ENCODE results near the gene POLK.
"Not testable (repeated sequence)": the region's sequence is repeated elsewhere in the genome, so short reads cannot be mapped to it uniquely, and the experiment has no call there.

POLK gene

DNA sequence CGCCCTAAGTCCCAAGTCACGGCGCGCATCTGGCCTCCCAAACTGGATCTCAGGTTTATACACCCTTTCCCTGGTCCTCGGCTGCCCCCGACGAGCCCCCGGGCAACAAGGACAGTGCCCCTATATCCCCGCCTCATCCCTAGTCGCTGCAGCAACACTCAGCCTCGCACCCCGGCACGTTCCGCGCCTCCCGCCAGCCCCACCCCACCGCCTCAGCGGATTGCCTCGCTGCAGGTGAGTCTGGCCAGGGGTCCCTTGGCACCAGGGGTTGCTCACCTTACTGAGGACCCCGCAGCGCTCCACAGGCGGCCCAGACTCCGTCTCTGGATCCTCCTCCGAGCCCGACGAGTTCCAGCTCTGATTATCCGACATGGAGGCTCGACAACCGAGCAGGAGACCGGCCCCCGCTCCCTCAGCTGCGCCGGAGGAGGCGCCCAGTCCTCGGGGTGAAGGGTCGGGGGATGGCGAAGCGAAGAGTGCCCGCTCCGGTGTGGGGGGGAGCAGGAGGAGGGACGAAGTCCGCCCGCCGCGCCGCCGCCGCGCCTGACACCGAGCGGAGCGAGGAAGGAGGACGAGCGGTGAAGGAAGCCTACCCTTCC is 756 bp upstream of the POLK start:
- DNase-seq, result peak; percentile 25 to 51 (median 39)

DNA sequence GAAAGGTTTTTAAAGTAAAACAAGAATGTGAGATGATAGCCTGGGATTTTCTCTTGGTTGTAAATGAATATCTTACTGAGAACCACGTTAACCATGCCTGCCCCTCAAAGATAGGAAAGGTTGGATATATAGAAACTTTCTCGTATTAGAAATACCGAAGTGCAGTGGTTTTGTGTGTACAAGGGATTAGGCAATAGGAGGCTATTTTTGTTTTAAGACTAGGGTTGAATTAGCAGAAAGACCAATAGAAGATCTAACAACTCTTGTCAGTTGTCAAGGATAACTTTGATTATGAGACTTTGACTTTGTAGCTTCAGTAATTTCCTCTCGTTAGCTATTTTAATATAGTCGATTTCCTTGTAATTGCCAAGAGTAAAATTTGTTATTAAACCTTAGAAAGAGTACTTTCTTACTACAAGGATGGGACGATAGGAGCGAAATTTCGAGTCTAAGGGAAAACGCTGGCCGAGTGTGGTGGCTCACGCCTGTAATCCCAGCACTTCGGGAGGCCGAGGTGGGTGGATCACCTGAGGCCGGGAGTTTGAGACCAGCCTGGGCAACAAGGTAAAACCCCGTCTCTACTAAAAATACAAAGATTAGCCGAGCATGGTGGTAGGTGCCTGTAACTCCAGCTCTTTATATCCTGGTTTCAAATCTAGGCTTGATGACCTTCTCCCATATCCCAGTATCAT is 838 bp downstream of the POLK start:
- no peak for DNase-seq

DNA sequence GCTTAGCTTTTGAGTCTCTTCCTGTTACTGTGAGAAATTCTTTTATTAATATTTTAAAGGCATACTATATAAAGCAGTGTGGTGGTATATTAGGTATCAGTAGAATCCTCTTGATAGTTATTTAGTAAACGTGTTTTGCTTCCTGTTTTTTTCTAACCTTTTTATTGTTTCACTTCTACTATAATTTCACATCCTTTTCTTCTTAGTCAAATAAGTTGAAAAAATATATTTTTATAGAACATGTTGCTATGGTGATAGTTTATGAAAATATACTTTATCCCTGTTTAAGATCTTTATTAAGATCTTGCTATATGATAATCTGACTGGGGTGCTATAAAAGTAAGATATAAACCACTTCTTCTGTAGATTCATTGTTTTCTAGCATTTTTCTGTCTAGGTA is 2.1 kb downstream of the POLK start:
- DNase-seq, result no peak

DNA sequence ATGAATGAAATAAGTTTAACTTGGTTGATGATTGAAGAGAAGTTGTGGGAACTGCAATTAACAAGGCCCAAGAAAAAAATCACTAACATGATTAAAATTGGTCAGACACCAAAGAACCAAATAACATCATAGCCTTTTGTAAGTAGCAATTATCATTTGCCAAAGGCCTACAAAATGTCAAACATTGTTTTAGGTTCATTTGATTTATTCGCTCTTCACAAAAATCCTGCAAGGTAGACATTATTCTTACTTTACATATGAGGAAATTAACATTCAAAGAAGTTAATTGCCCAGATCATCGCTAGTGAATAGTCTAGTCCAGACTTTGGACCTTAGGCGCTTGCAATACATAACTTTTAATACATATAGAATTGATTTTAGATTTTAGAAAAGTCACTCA is 2.6 kb downstream of the POLK start:
- DNase-seq, result no peak

DNA sequence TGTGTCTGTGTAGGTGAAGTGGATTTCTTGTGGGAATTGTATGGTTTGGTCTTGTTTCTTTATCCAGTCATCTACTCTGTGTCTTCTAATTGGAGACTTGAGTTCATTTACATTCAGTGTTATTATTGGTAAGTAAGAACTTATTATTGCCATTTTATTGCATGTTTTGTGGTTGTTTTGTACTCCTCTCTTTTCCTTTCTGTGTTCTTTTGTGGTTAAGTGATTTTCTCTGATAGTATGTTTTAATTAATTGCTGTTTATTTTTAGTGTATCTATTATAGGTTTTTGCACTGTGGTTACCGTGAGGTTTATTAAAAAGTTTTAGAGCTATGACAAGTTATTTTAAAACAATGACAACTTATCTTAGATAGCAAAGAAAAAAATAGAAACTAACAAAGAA is 8.1 kb downstream of the POLK start:
- DNase-seq, result no peak

DNA sequence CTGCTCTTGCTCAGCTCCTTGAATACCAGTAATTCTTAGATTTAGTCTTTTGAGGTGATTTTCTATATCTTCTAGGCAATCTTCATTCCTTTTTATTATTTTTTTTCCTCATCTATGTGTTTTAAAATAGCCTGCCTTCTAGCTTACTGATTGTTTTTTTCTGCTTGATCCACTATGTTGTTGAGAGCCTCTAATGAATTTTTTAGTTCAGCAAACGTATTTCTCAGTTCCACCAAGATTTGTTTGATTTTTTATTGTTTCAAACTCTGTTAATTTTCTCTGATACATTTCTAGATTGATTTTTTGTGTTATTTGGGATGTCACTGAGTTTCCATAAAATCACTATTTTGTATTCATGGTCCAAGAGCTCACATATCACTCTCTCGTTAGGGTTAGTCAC is 9.5 kb downstream of the POLK start:
- no peak for DNase-seq

DNA sequence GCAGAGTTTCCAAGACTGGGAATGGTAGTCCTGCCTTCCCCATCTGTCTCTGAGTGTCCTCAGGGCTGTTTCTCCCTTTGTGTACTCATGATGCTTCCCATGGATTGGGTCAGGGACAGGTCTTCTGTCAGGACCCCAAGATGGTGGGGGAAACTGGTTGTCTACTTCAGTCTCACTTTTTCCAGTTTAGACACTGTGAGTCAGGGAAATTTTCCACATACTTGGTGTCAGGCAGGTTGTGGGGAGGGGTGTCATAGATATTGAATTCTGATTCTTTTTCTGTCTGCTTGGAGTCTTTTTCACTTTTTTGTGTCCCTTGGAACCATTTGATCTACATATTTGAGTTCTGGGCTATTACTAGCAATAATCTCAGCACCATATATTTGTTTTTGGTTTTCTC is 10.3 kb downstream of the POLK start:
- DNase-seq, result no peak

DNA sequence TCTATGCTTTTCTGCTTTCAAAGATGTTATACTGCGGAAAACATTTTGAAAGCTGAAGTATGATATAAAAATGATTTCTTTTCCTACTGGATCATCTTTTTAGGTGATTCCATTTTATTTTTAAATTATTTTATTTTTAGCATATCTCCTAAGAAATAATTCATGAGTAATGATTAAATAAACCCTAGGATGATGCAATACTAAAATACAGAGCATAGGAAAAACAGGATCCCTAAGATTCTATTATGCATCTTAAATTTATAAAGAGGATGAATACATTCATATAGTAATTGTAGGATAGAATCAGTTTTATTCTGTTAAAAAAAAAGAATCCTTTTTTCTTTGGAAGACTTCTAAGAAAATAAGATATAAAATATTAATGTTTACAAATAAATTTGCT is 10.9 kb downstream of the POLK start:
- no peak for DNase-seq

DNA sequence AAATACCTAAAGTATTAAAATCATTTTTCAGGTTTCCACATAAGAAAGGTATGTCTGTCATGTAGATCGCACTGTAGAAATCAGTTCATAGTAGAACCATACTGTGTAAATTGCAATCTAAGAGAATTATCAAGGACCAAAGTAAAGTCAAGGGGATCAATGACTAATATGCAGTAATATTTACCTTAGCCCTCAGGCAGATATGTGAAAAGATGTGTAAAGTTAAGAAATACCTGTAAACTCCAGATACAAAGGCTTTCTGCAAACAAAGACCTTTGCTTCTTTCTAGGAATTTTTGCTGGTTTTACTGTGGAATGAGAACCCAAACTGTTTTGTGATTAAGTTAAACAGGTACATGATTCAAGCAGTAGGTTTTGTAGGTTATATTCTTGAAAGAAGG is 11.6 kb downstream of the POLK start:
- no peak for DNase-seq

DNA sequence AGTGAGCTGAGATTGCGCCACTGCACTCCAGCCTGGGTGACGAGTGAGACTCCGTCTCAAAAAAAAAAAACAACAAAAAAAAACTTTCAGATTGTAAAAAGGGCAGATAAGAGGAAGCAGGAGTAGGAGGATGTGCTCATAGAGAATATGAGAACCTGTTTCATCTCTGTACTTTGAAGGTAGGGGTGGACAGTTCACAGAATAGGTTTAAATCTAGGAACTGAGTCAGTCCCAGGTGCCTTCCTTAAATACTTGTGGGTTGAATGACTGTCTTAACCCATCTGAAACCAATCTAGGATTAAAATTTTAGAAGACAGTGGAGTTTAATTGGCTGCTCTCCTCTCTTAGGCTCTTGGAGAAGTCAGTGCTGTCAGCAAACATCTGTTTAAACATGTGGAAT is 12.4 kb downstream of the POLK start:
- DNase-seq, result no peak

DNA sequence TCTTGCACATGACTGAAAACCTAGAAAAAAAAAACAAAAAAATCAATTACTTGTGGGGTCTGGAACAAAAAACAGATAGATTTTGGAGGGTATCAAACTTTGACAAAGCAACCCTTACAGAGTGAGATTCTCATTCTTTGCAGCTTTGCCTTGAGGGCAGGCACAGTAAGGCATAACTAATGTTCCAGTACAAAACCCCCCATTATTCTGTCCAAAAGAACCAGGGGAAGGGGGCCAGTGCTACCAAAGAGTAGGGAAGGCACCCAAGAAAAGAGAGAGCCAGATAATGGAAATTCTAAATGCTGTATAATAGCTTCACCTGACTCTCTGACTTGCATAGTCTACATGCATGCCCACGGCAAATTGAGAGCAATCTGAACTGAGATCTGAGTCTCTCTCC is 12.9 kb downstream of the POLK start:
- no peak for DNase-seq

DNA sequence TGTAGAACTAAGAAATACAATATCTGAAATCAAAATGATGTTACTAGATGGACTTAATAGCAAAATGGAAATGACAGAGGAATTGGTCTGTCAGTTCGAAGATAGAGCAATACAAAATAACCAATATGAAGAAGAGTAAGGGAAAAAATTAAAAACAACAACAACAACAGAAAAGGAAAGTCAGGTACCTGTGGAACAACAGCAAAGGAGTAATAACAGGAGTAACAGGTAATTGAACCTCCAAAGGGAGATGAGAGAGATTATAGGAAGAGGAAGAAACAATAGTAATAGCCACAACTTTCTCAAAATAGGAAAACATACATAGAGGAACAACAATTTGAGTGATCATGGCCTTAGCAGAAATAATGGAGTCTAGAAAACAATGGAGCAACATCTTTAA is 13.7 kb downstream of the POLK start:
- no peak for DNase-seq

DNA sequence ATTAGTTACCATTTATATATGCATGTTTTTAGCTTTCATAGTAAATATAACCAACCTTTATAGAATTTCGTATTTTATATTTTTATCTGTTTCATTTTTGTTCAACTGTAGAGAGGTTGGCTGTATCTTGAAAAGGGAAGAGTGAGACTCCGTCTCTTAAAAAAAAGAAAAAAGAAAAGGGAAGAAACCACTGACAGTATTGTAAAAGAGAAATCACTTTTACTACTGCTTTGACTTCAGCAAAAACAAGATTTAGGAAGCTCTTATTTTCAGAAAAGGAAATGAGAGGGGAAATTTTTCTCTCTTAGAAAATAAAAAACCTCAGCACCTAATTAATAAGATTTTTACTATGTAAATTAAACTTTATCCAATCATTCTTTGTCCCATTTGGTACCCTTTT is 14.4 kb downstream of the POLK start:
- DNase-seq, result no peak

DNA sequence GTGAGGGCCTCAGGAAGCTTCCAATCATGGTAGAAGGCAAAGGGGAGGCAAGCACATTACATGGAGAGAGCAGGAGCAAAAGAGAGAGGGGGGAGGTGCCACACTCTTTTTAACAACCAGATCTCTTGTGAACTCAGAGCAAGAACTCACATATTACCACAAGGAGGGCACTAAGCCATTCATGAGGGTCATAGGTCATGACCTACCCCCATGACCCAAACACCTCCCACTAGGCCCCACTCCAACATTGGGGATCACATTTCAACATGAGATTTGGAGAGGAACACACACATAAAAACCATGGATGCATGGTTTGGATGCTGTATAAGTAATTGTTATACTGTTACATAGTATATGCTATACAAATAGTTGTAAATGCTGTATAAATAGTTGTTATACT is 17.5 kb downstream of the POLK start:
- no peak for DNase-seq

DNA sequence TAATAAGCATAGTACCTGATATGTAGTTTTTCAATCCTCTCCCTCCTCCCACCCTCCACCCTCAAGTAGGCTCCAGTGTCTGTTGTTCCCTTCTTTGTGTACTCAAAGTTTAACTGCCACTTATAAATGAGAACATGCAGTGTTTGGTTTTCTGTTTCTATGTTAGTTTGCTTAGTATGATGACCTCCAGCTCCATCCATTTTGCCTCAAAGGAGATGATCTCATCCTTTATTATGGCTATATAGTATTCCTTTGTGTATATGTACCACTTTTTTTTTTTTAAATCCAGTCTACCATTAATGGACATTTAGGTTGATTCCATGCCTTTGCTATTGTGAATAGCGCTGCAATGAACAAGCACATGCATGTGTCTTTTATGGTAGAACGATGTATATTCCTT is 20.5 kb downstream of the POLK start:
- no peak for DNase-seq

DNA sequence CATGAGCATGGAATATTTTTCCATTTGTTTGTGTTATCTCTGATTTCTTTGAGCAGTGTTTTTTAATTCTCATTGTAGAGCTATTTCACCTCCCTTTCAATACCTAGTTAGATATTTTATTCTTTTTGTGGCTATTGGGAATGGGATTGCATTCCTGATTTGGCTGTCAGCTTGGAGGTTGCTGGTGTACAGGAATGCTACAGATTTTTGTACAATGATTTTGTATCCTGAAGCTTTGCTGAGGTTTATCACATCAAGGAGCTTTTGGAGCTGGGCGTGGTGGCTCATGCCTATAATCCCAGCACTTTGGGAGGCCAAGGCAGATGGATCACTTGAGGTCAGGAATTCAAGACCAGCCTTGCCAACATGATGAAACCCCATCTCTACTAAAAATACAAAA is 22.0 kb downstream of the POLK start:
- not testable (repeated sequence) for DNase-seq

DNA sequence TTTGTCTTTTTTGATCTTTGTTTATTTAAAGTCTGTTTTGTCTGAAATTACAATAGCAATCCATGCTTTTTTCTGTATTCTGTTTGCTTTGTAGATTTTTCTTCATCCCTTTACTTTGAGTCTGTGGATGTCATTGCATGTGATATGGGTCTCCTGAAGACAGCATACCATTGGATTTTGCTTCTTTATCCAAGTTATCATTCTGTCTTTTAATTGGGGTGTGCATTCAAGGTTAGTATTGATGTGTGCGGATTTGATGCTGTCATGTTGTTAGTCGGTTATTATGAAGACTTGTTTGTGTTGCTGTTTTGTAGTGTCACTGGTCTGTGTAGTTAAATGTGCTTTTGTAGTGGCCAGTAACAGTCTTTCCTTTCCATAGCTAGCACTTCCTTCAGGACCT is 23.0 kb downstream of the POLK start:
- no peak for DNase-seq

DNA sequence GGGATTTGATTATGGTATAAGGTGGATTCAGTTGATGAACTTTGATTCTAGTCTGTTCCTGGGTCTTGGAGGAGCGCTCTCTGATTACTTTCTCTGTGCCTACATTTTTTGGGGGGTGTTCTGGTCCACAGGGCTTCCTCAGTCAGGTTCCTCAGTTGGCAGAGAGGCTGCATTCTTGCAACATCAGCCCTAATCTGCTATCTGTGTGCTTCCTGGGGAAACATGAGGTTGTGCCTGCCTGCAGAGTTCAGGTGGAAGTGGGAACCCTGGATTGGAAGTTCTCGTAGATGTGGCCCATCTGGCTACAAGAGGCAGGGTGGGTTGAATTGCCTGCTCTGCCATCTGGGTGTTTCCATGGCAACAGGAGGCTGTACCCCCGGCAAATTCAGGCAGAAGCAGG is 24.5 kb downstream of the POLK start:
- DNase-seq, result no peak

DNA sequence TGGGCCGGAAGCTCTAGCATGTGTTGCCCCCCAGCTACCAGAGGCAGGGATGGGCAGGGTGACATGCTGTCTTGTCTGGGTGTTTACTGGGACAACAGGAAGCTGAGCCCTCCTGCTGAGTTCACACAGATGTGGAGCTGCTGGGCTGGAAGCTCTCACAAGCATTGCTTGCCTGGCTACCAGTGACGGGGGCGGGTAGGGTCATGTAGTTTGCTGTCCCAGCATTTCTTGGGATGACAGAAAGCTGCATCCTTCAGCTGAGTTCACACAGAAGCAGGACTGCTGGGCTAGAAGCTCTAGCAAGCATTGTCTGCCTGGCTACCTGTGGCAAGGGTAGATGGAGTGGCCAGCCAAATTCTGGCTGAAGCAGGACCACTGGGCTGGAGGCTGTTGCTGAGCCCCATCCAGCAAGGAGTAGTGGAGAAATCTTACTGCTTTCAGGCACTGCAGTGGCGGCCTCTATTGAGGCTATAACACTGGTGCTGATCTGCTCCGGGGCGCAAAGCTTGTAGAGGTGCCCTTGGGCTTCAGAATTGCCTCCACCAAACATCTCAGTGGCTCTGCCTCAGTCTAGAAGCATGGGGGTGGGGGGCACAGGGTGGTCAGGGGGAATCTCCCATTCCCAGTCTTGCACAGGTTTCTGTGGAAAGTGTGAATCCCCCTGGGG is 25.1 kb downstream of the POLK start:
- no peak for DNase-seq

DNA sequence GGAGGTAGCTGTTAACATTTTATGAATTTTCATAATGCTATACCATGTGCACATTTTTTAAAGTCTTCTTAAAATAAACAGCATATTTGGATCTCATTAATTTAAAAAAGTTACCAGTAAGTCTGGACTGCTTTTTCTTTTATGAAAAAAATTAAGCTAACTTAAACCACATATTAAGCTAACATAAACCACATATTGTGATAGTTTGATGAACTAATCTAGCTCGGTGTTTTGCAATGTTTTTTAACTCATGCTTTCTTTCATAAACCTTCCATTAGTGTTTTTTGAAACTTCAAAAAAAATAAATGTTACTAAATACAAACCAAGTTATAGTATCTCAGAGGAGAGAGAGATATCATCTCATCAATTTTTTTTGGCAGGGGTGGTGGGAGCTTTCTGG is 26.5 kb downstream of the POLK start:
- DNase-seq, result no peak

DNA sequence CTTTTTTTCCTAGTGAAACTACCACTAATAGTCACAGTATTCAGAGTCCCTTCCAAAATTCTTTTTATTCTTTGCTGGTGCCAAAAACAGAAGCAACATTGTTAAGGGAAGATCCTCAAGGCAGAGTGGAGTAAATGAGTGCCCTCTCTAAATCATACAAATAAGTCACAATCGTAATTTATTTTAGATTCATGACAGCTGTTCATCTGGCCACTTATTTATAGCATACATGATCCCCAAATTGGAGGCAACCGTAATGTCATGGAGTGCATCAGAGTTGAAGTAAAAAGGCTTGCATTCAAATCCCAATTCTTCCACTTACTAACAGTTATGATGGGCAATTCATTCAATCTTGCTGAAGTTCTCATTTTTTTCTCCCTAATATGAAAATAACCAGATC is 33.4 kb downstream of the POLK start:
- no peak for DNase-seq

DNA sequence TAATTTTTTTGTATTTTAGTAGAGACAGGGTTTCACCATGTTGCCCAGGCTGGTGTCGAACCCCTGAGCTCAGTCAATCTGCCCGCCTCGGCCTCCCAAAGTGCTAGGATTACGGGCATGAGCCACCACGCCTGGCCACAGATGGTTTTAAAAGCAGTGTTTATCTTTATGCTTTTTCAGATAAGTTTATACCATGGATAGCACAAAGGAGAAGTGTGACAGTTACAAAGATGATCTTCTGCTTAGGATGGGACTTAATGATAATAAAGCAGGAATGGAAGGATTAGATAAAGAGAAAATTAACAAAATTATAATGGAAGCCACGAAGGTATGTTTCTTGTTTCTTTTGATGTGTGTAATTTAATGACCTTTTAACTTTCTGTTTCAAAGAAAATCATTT is 35.1 kb downstream of the POLK start:
- DNase-seq, result no peak

DNA sequence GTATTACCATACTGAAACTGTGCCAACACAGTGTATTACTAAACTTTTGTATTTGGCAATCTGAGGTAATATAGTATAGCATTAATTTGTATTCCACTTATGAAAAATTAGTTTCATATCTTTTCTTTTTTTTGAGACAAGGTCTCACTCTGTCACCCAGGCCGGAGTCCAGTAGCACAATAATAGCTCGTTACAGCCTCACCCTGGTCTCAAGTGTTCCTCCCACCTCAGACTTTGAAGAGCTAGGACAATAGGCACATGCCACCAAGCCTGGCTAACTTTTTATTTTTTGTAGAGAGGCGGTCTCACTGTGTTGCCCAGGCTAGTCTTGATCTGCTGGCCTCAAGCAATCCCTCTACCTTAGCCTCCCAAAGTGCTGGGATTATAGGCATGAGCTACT is 36.1 kb downstream of the POLK start:
- no peak for DNase-seq

DNA sequence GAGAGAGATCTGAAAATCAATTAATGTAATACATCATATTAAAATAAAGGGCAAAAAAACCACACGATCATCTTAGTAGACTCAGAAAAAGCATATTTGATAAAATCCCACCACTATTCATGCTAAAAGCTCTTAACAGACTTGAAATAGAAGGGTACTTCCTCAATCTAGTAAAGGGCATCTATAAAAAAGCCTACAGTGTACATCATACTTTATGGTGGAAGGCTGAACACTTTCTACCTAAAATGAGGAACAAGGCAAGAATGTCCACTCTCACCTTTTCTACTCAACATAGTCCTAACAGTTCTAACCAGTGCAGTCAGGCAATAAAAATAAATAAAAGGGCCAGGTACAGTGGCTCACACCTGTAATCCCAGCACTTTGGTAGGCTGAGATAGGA is 38.9 kb downstream of the POLK start:
- no peak for DNase-seq

DNA sequence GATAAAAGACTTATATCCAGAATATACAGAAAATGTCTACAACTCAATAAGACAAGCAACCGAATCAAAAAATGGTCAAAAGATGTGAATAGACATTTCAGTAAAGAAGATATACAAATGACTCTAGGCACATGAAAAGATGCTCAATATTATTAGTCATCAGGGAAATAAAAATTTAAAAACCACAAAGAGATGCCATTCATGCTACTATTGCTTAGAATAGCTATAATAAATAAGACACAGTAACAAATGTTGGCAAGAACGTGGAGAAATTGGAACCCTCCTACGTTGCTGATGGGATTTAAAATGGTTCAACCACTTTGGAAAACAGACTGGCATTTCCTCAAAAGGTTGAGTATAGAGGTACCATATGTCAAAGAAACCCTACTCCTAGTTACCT is 39.8 kb downstream of the POLK start:
- DNase-seq, result no peak
